Measurements from ENCODE around the gene TXNDC5.
"Not testable (repeated sequence)": the region's sequence is repeated elsewhere in the genome, so short reads cannot be mapped to it uniquely, and the experiment has no call there.

Gene TXNDC5

GRCh38 chr6:7894262-7895124 lies 16.1 kb downstream of the TXNDC5 start:
- TF ChIP-seq CTCF (conservative IDR thresholded peaks at IDR 0.05; ENCODE audit: control insufficient read depth, insufficient read depth, low read depth, low read length): no peak
- no peak overlapping the region for H3K4me3 ChIP-seq (ENCODE audit: control insufficient read depth, low read depth, low read length)
- no peak for DNase-seq (ENCODE audit: low read depth)

- no peak for DNase-seq (ENCODE audit: low read depth)
- TF ChIP-seq CTCF (conservative IDR thresholded peaks at IDR 0.05; ENCODE audit: control insufficient read depth, insufficient read depth, low read depth, low read length): no peak
- no peak overlapping the region for H3K4me3 ChIP-seq (ENCODE audit: control insufficient read depth, low read depth, low read length)
These were observed 17.2 kb downstream of the TXNDC5 start for GRCh38 chr6:7893342-7893741.

DNA sequence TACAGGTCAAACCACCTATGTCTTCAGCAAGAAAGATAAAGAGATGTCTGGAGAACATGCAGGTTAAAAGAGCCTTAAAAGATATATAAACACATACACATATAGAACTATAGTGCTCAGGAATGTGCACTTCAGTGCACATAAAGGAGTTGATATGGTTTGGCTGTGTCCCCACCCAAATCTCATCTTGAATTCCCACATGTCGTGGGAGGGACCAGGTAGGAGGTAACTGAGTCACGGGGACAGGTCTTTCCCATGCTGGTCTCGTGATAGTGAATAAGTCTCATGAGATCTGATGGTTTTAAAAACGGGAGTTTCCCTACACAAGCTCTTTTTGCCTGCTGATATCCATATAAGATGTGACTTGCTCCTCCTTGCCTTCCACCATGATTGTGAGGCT lies 18.2 kb downstream of the TXNDC5 start:
- H3K4me3 ChIP-seq (ENCODE audit: control insufficient read depth, low read depth, low read length); DNase-seq (ENCODE audit: low read depth): not testable (repeated sequence)

DNA sequence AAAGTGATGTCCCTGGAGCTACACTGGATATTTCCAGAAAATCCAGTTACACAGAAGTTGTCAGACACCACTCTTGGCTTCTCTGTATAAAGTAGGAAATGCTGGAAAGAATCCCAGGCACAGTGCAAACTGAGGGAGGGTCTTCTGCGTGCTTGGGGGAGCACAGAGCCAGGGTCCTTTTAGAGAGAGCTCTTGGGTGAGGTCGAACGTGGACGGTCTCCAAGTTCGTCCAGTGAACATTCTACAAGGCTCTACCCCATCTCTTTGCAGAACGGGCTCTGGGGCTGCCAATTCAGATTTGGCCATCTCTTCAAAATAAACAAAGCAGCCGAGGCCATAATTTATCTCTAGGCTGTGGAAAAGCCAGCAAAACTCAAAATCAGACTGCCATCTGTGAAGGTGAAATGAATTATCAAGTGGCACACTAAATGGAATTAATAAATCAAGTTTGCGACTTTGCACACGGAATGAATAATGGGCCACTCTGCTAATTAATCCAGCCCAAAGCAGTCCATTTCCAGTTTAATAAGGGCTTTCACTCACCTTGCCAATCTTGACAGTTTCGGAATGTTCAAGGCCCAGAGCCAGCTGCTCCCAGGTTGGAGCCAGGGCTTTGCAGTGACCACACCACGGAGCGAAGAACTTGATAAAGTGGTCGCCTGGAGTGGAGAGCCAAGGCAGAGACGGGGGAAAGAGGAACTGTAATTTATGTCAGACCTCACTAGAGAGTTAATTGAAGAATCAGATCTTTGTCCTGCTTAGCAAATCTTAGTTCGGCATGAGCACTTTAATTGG lies 19.3 kb downstream of the TXNDC5 start:
- no peak overlapping the region for H3K4me3 ChIP-seq (ENCODE audit: control insufficient read depth, low read depth, low read length)
- TF ChIP-seq CTCF (conservative IDR thresholded peaks at IDR 0.05; ENCODE audit: control insufficient read depth, insufficient read depth, low read depth, low read length): no peak
- DNase-seq (ENCODE audit: low read depth): no peak

GRCh38 chr6:7888587-7889357 lies 21.8 kb downstream of the TXNDC5 start:
- no peak for TF ChIP-seq CTCF (conservative IDR thresholded peaks at IDR 0.05; ENCODE audit: control insufficient read depth, insufficient read depth, low read depth, low read length)
- H3K4me3 ChIP-seq (ENCODE audit: control insufficient read depth, low read depth, low read length): no peak overlapping the region
- DNase-seq (ENCODE audit: low read depth): no peak

DNA sequence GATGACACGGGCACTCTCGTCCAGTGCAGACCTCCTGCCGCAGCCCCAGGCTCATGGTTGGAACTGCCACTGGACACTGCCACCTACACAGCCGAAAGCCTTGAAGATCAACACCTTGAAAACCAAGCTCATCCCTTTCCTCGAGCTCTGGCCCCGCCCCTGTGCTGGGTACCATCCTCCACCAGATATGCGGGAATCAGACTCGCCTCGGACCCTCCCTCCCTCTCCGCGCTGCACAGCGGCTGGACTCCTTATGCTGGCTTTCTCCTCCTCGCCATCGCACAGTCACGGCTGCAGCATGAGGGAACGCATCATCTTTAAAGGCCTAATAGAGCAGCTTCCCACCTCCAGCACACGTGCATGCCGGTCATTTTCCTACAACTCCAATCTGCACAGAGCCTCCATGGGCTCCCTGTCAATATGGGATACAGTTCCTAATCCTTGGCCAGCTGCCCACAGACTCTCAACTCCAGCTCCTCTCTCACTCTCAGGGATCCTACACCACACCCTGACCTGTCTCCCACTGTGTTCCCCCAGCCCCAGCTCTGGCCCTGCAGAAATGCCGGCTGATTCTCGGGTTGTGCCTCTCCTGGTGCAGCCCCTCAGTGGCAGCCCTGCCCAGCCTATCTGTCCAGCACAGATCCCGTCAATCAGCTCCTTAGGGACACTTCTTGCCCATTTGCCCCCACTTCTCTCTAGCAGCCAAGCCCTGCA lies 23.2 kb downstream of the TXNDC5 start:
- TF ChIP-seq CTCF (conservative IDR thresholded peaks at IDR 0.05; ENCODE audit: control insufficient read depth, insufficient read depth, low read depth, low read length): no peak
- H3K4me3 ChIP-seq (ENCODE audit: control insufficient read depth, low read depth, low read length): no peak overlapping the region
- no peak for DNase-seq (ENCODE audit: low read depth)

All from fibroblast of mammary gland (primary cell).